ENCODE data around the gene C19orf18. TPM values are rescaled to one million over a fixed set of nuclear protein-coding genes. Genes with fewer than 3 reads are reported as not detected.

The C19orf18 gene
- total and polyA plus RNA-seq, 5 donors, result 2.1 to 2.9 (median 2.8) TPM

Other genes with a start within 250 kb of the C19orf18 start
- gene ZNF671, start 246.9 kb downstream of the C19orf18 start, total RNA-seq, result 10 to 100 TPM in 1 of 4 donors, 1 to 10 TPM in 3; 8.1 to 11.5 (median 8.8) TPM
- 4.8 TPM for gene ZNF671, start 246.9 kb downstream of the C19orf18 start, polyA plus RNA-seq
- 10 to 100 TPM; 11.9 to 16.0 (median 13.7) TPM for gene ZNF776, start 227.7 kb downstream of the C19orf18 start, total RNA-seq
- gene ZNF776, start 227.7 kb downstream of the C19orf18 start, polyA plus RNA-seq, result 8.7 TPM
- gene ZNF586, start 204.9 kb downstream of the C19orf18 start, total RNA-seq, result 10 to 100 TPM in 3 of 4 donors, 1 to 10 TPM in 1; 8.8 to 11.7 (median 11.4) TPM
- 7.1 TPM for gene ZNF586, start 204.9 kb downstream of the C19orf18 start, polyA plus RNA-seq
- gene ZNF552, start 159.6 kb downstream of the C19orf18 start, total RNA-seq, result 1 to 10 TPM; 3.3 to 5.8 (median 3.8) TPM
- 2.2 TPM for gene ZNF552, start 159.6 kb downstream of the C19orf18 start, polyA plus RNA-seq
- 1 to 10 TPM; 5.8 to 9.3 (median 6.6) TPM for gene ZNF587B, start 144.2 kb downstream of the C19orf18 start, total RNA-seq
- gene ZNF587B, start 144.2 kb downstream of the C19orf18 start, polyA plus RNA-seq, result 4.3 TPM
- 10 to 100 TPM; 19.6 to 23.8 (median 21.8) TPM for gene ZNF587, start 124.7 kb downstream of the C19orf18 start, total RNA-seq
- 16.3 TPM for gene ZNF587, start 124.7 kb downstream of the C19orf18 start, polyA plus RNA-seq
- 10 to 100 TPM in 3 of 4 donors, 1 to 10 TPM in 1; 9.5 to 13.8 (median 12.3) TPM for gene ZNF814, start 85.5 kb downstream of the C19orf18 start, total RNA-seq
- 13.0 TPM for gene ZNF814, start 85.5 kb downstream of the C19orf18 start, polyA plus RNA-seq
- 10 to 100 TPM; 10.2 to 12.7 (median 11.8) TPM for gene ZNF417, start 57.9 kb downstream of the C19orf18 start, total RNA-seq
- 4.6 TPM for gene ZNF417, start 57.9 kb downstream of the C19orf18 start, polyA plus RNA-seq
- gene ZNF418, start 39.1 kb downstream of the C19orf18 start, total RNA-seq, result 10 to 100 TPM; 11.1 to 16.7 (median 12.4) TPM
- gene ZNF418, start 39.1 kb downstream of the C19orf18 start, polyA plus RNA-seq, result 9.7 TPM
- gene ZNF256, start 26.8 kb downstream of the C19orf18 start, total RNA-seq, result 10 to 100 TPM; 10.0 to 13.9 (median 12.5) TPM
- 5.5 TPM for gene ZNF256, start 26.8 kb downstream of the C19orf18 start, polyA plus RNA-seq
- 10 to 100 TPM; 11.8 to 16.8 (median 15.7) TPM for gene ZNF606, start 28.3 kb upstream of the C19orf18 start, total RNA-seq
- gene ZNF606, start 28.3 kb upstream of the C19orf18 start, polyA plus RNA-seq, result 10.2 TPM
- under 1 TPM in 1 of 4 donors, not detected in 3; 0.54 TPM for gene ZSCAN1, start 59.5 kb upstream of the C19orf18 start, total RNA-seq
- 0.14 TPM for gene ZSCAN1, start 59.5 kb upstream of the C19orf18 start, polyA plus RNA-seq
- gene ZNF135, start 84.7 kb upstream of the C19orf18 start, total RNA-seq, result 1 to 10 TPM; 2.8 to 5.1 (median 4.3) TPM
- 4.2 TPM for gene ZNF135, start 84.7 kb upstream of the C19orf18 start, polyA plus RNA-seq
- 10 to 100 TPM; 69.9 to 89.7 (median 86.4) TPM for gene ZSCAN18, start 123.7 kb upstream of the C19orf18 start, total RNA-seq
- gene ZSCAN18, start 123.7 kb upstream of the C19orf18 start, polyA plus RNA-seq, result 63.7 TPM
- gene ZNF329, start 176.3 kb upstream of the C19orf18 start, total RNA-seq, result 10 to 100 TPM in 2 of 4 donors, 1 to 10 TPM in 2; 7.8 to 10.3 (median 9.6) TPM
- gene ZNF329, start 176.3 kb upstream of the C19orf18 start, polyA plus RNA-seq, result 4.8 TPM
- gene ZNF274, start 208.5 kb upstream of the C19orf18 start, total RNA-seq, result 10 to 100 TPM; 19.1 to 24.8 (median 22.4) TPM
- gene ZNF274, start 208.5 kb upstream of the C19orf18 start, polyA plus RNA-seq, result 14.4 TPM